Neural cell (in vitro differentiated cells): ENCODE results near the gene TTN. TPM values are rescaled to one million over a fixed set of nuclear protein-coding genes. Genes with fewer than 3 reads are reported as not detected.

ENCODE experiments used
- H2AFZ ChIP-seq: fragments of 200-600, 300-800 bp; sonication (generic), shearing (Covaris generic); 2 replicates; pipeline ENCODE4 v1.6.0; 2014; ENCODE audit warnings: low read depth, mild to moderate bottlenecking, antibody characterized with exemption, low read length, moderate library complexity
- H3F3A ChIP-seq: fragments of 200-600 bp; shearing (Covaris generic); 2 replicates; pipeline ENCODE4 v1.6.1; 2016; ENCODE audit warnings: mild to moderate bottlenecking, moderate library complexity, mixed read lengths, antibody characterized with exemption, low read length; ENCODE audit not compliant: insufficient read depth, poor library complexity, severe bottlenecking
- H3K27ac ChIP-seq: fragments of 200-600, 300-800 bp; sonication (generic), shearing (Covaris generic); 2 replicates; pipeline ENCODE4 v1.5.1; 2014; ENCODE audit warnings: mild to moderate bottlenecking, low read length, moderate library complexity
- H3K27me3 ChIP-seq: fragments of 300-800, 200-600 bp; sonication (generic), shearing (Covaris generic); 2 replicates; pipeline ENCODE4 v1.6.0; 2014; ENCODE audit warnings: mild to moderate bottlenecking, low read depth, low read length, moderate library complexity; ENCODE audit not compliant: insufficient read depth
- H3K36me3 ChIP-seq: fragments of 300-800, 200-600 bp; sonication (generic), shearing (Covaris generic); 2 replicates; pipeline ENCODE4 v1.5.1; 2014; ENCODE audit warnings: mild to moderate bottlenecking, antibody characterized with exemption, low read length, moderate library complexity; ENCODE audit not compliant: insufficient read depth
- H3K4me2 ChIP-seq: fragments of 300-800, 200-600 bp; sonication (generic), shearing (Covaris generic); 2 replicates; pipeline ENCODE4 v1.6.0; 2014; ENCODE audit warnings: mild to moderate bottlenecking, low read length
- H3K4me3 ChIP-seq: fragments of 300-800, 200-600 bp; sonication (generic), shearing (Covaris generic); 2 replicates; pipeline ENCODE4 v1.5.1; 2014; ENCODE audit warnings: mild to moderate bottlenecking, low read length, moderate library complexity
- H3K79me2 ChIP-seq: fragments of 200-600 bp; shearing (Covaris generic); replicated peaks from 2 replicates; pipeline ENCODE4 v1.6.0; 2014; ENCODE audit warnings: mild to moderate bottlenecking, low read length, moderate library complexity; ENCODE audit not compliant: insufficient read depth
- H3K9ac ChIP-seq: fragments of 300-800, 200-600 bp; sonication (generic), shearing (Covaris generic); 2 replicates; pipeline ENCODE4 v1.6.1; 2016; ENCODE audit warnings: mild to moderate bottlenecking, low read length, mixed read lengths
- H3K9me2 ChIP-seq: fragments of 200-600 bp; shearing (Covaris generic); 2 replicates; pipeline ENCODE4 v1.6.1; 2016; ENCODE audit warnings: mild to moderate bottlenecking, low read length, mixed read lengths; ENCODE audit not compliant: insufficient read depth
- H3K9me3 ChIP-seq: fragments of 200-600, 300-800 bp; sonication (generic), shearing (Covaris generic); 2 replicates; pipeline ENCODE4 v1.6.1; 2016; ENCODE audit warnings: mild to moderate bottlenecking, mixed run types, low read length, moderate library complexity, mixed read lengths
- H4K20me1 ChIP-seq: fragments of 200-600 bp; shearing (Covaris generic); 2 replicates; pipeline ENCODE4 v1.6.1; 2016; ENCODE audit warnings: mild to moderate bottlenecking, mixed run types; ENCODE audit not compliant: insufficient read depth
- EP300 ChIP-seq: fragments of 450-650 bp; conservative IDR thresholded peaks from 2 replicates; pipeline ENCODE4 v1.6.1; 2014; ENCODE audit warnings: antibody characterized with exemption, mild to moderate bottlenecking, moderate library complexity; ENCODE audit not compliant: poor library complexity, severe bottlenecking
- EZH2 ChIP-seq: fragments of 200-600, 300-800 bp; shearing (Covaris generic), sonication (generic); IDR thresholded peaks from 2 replicates; pipeline ENCODE4 v1.6.1; 2014; ENCODE audit warnings: antibody characterized with exemption, low read length, borderline replicate concordance, mild to moderate bottlenecking; ENCODE audit not compliant: insufficient read depth, poor library complexity, severe bottlenecking
- MXI1 ChIP-seq: fragments of 450-650 bp; conservative IDR thresholded peaks from 2 replicates; pipeline ENCODE4 v1.6.1; 2014; ENCODE audit warnings: antibody characterized with exemption, mild to moderate bottlenecking; ENCODE audit not compliant: poor library complexity, severe bottlenecking
- POLR2AphosphoS5 ChIP-seq: IDR thresholded peaks from 2 replicates; pipeline ENCODE4 v1.6.1; 2012
- RAD21 ChIP-seq: fragments of 450-650 bp; conservative IDR thresholded peaks from 2 replicates; pipeline ENCODE4 v1.6.1; 2014; ENCODE audit warnings: antibody characterized with exemption, mild to moderate bottlenecking, moderate library complexity
- REST ChIP-seq: IDR thresholded peaks from 2 replicates; pipeline ENCODE4 v1.6.1; 2012; ENCODE audit warnings: borderline replicate concordance
- SMC3 ChIP-seq: fragments of 450-650 bp; conservative IDR thresholded peaks from 2 replicates; pipeline ENCODE4 v1.6.1; 2014; ENCODE audit warnings: antibody characterized with exemption, mild to moderate bottlenecking, moderate library complexity; ENCODE audit not compliant: poor library complexity
- TAF1 ChIP-seq: IDR thresholded peaks from 2 replicates; pipeline ENCODE4 v1.6.1; 2012; ENCODE audit warnings: low read depth
- polyA plus RNA-seq: library from polyadenylated mRNA; depleted of rRNA; stranded (reverse); fragments of >200 nt; gene quantifications from 2 replicates; pipeline ENCODE4 v1.2.3, GENCODE V29; 2014
- TF ChIP-seq, protein P1 (sequence below): fragments of 450-650 bp; IDR thresholded peaks from 2 replicates; pipeline ENCODE4 v1.5.1; 2014; ENCODE audit warnings: antibody characterized with exemption, mild to moderate bottlenecking, moderate library complexity; ENCODE audit not compliant: poor library complexity, severe bottlenecking

The TTN gene
- polyA plus RNA-seq, 1 donor from 2014 or later, result 0.10 TPM

- H3K79me2 ChIP-seq, result no peaks in the 10 kb centered on the region
- H3K4me3 ChIP-seq, result no peak overlapping the region
- no peak overlapping the region for H2AFZ ChIP-seq
- no peak overlapping the region for H3K9ac ChIP-seq
- H3K9me3 ChIP-seq, result no peaks in the 10 kb centered on the region
- H4K20me1 ChIP-seq, result no peaks in the 10 kb centered on the region
- no peaks in the 10 kb centered on the region for H3K36me3 ChIP-seq
- TF ChIP-seq EZH2 (no peak), TAF1 (no peak), EP300 (no peak), MXI1 (no peak), RAD21 (no peak), SMC3 (no peak), POLR2AphosphoS5 (no peak), REST (no peak)
- TF ChIP-seq, protein P1, sequence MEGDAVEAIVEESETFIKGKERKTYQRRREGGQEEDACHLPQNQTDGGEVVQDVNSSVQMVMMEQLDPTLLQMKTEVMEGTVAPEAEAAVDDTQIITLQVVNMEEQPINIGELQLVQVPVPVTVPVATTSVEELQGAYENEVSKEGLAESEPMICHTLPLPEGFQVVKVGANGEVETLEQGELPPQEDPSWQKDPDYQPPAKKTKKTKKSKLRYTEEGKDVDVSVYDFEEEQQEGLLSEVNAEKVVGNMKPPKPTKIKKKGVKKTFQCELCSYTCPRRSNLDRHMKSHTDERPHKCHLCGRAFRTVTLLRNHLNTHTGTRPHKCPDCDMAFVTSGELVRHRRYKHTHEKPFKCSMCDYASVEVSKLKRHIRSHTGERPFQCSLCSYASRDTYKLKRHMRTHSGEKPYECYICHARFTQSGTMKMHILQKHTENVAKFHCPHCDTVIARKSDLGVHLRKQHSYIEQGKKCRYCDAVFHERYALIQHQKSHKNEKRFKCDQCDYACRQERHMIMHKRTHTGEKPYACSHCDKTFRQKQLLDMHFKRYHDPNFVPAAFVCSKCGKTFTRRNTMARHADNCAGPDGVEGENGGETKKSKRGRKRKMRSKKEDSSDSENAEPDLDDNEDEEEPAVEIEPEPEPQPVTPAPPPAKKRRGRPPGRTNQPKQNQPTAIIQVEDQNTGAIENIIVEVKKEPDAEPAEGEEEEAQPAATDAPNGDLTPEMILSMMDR, result no peak
- H3F3A ChIP-seq, result no peaks in the 10 kb centered on the region
- H3K9me2 ChIP-seq, result no peaks in the 10 kb centered on the region
- H3K27ac ChIP-seq, result no peak overlapping the region
- no peak overlapping the region for H3K4me2 ChIP-seq
- H3K27me3 ChIP-seq, result no peaks in the 10 kb centered on the region
Observed at GRCh38 chr2:178776751-178777150, 30.5 kb downstream of the TTN start.

GRCh38 chr2:178775975-178776374, 31.2 kb downstream of the TTN start:
- TF ChIP-seq EZH2, result no peak
- TF ChIP-seq POLR2AphosphoS5, result no peak
- no peak for TF ChIP-seq REST
- TF ChIP-seq MXI1, result no peak
- TF ChIP-seq TAF1, result no peak
- no peak for TF ChIP-seq EP300
- TF ChIP-seq, protein P1, result no peak
- no peak for TF ChIP-seq RAD21
- TF ChIP-seq SMC3, result no peak
- H2AFZ ChIP-seq, result no peak overlapping the region
- no peaks in the 10 kb centered on the region for H3K9me2 ChIP-seq
- no peaks in the 10 kb centered on the region for H3F3A ChIP-seq
- no peak overlapping the region for H3K4me3 ChIP-seq
- no peaks in the 10 kb centered on the region for H3K79me2 ChIP-seq
- H3K36me3 ChIP-seq, result no peaks in the 10 kb centered on the region
- H4K20me1 ChIP-seq, result no peaks in the 10 kb centered on the region
- H3K4me2 ChIP-seq, result no peak overlapping the region
- H3K9ac ChIP-seq, result no peak overlapping the region
- no peaks in the 10 kb centered on the region for H3K27me3 ChIP-seq
- no peaks in the 10 kb centered on the region for H3K9me3 ChIP-seq
- no peak overlapping the region for H3K27ac ChIP-seq
